ENCODE measurements around the gene UGT2B17. TPM values are rescaled to one million over a fixed set of nuclear protein-coding genes. Genes with fewer than 3 reads are reported as not detected.
"Not testable (repeated sequence)": the region's sequence is repeated elsewhere in the genome, so short reads cannot be mapped to it uniquely, and the experiment has no call there.

Gene UGT2B17
- total RNA-seq, 1 experiment from 2014 or later, result not detected

GRCh38 chr4:68572653-68573170 lies 3.4 kb downstream of the UGT2B17 start:
- no peak for DNase-seq (ENCODE audit: low read depth)
- in situ Hi-C loops (cut with HindIII; ENCODE audit: low pct_unique_long_range_greater_than_20kb, low sequenced_read_pairs), result no loop called here

DNA sequence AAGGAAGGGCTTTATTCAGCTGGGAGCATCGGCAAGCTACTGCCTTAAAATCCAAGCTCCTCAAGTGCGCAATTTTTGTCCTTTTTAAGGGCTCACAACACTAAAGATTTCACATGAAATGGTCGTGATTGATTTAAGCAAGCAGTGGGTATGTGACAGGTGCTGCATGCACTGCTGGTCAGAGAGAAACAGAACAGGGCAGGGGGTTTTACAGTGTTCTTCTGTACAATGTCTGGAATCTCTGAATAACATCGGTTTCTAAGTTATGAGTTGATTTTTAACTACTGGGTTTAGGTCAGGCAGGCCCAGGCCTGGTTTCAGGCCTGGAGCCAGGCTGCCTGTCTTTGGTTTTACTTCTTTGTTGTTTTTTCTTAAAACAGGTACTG lies 6.0 kb downstream of the UGT2B17 start:
- in situ Hi-C loops (cut with HindIII; ENCODE audit: low pct_unique_long_range_greater_than_20kb, low sequenced_read_pairs), result no loop called here
- DNase-seq (ENCODE audit: low read depth), result no peak

DNA sequence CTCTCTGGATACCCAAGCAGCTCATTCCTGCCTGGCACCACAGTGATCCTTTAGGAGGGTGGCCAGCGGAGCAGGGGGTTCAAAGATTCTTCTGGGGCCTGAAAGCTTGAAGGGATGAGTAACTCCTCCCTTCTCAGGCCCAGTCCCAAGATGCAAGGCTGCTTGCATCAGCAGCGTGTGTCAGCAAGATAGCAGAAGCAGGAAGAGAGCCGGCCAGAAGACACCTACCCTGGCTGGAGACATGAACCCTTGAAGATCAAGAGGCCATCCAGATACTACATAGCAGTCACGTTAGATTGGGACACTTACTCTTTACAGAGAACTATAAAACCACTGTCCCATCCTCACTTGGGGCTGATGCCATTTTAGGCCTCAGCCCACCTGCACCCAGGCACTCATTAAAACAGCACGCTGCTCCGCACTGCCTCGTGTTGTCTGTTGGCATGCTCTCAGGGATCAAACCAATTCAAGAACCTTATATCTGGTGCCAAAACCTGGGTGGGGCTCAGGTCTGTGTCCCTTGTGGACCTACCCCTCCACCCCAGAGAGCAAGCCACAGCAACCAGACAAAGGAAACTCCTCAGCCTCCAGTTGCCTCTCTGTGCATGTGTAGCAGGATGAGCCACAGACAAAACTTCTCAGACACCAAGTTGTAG lies 6.5 kb downstream of the UGT2B17 start:
- in situ Hi-C loops (cut with HindIII; ENCODE audit: low pct_unique_long_range_greater_than_20kb, low sequenced_read_pairs), result no loop called here
- DNase-seq (ENCODE audit: low read depth), result no peak

DNA sequence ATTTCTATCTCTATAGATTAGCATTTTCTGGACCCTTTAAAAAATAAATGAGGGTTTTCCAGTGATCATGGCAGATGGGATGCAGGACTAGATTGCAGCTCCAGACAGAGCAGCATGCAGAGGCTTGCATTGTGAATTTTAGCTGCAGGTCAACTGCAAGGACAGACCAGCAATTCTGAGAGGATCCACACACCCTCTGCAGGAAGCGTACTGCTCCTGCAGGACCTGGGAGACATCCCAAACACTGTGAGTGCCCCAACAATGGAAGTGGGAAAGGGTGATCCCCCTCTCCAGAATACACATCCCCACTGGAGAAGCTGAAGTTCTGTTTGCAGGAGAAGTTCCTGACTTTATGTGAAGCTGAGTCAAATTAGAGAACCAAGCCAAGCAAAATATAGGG lies 7.1 kb downstream of the UGT2B17 start:
- in situ Hi-C loops (cut with HindIII; ENCODE audit: low pct_unique_long_range_greater_than_20kb, low sequenced_read_pairs); DNase-seq (ENCODE audit: low read depth): not testable (repeated sequence)

- not testable (repeated sequence) for DNase-seq (ENCODE audit: low read depth)
These were observed 7.6 kb downstream of the UGT2B17 start for GRCh38 chr4:68568535-68568934.

DNA sequence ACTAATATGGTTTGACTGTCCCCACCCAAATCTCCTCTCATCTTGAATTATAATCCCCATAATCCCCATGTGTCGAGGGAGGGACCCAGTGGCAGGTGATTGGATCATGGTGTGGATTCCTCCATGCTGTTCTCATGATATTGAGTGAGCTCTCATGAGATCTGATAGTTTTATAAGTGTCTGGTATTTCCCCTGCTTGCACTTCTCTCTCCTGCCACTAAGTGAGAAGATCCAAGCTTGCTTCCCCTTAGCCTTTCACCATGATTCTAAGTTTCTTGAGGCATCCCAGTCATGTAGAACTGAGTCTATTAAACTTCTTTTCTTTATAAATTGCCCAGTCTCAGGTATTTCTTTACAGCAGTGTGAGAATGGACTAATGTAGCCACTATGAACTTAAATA lies 9.8 kb downstream of the UGT2B17 start:
- in situ Hi-C loops (cut with HindIII; ENCODE audit: low pct_unique_long_range_greater_than_20kb, low sequenced_read_pairs); DNase-seq (ENCODE audit: low read depth): not testable (repeated sequence)

More at GRCh38 chr4:68568535-68568934, 7.6 kb downstream of the UGT2B17 start:
- in situ Hi-C loops (cut with HindIII; ENCODE audit: low pct_unique_long_range_greater_than_20kb, low sequenced_read_pairs), result not testable (repeated sequence)

DNA sequence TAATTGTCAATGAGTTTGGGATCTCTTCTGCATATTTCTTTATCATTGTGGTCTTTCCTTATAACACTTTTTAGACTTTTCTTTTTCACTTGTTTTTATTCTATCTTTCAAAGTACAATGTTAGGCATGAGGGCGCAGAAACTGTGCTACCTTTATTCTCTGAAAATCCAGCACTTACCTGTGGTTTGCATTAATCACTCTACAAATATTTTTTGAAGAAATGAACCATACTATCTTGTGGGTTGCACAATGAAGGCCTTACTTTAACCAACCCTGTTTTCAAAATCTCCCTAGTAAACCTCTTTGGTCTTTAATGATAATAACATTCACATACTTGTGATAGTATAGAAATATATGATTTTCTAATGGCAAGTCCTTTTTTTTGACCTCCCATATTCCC lies 11.0 kb downstream of the UGT2B17 start:
- in situ Hi-C loops (cut with HindIII; ENCODE audit: low pct_unique_long_range_greater_than_20kb, low sequenced_read_pairs); DNase-seq (ENCODE audit: low read depth): not testable (repeated sequence)

GRCh38 chr4:68560364-68561070 lies 15.6 kb downstream of the UGT2B17 start:
- in situ Hi-C loops (cut with HindIII; ENCODE audit: low pct_unique_long_range_greater_than_20kb, low sequenced_read_pairs); DNase-seq (ENCODE audit: low read depth): not testable (repeated sequence)

DNA sequence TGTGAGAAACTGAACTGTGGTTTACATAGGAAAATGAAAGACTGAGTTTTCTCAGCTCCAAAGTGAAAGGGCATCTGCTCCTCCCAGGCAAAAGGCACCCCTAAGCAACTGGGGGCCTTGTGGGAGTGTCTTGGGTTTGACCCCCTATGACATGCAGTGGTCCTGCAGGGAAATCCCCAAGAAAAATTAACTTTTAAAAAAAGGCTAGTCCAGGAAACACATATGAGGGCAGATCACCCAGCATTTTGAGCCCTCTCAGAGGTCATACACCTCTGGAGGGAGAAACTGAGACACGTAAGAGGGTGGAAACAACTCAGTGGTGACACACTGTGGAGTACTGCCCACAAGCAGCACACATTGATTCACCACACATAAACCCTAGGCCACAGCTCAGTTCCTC lies 22.3 kb downstream of the UGT2B17 start:
- DNase-seq (ENCODE audit: low read depth); in situ Hi-C loops (cut with HindIII; ENCODE audit: low pct_unique_long_range_greater_than_20kb, low sequenced_read_pairs): not testable (repeated sequence)

DNA sequence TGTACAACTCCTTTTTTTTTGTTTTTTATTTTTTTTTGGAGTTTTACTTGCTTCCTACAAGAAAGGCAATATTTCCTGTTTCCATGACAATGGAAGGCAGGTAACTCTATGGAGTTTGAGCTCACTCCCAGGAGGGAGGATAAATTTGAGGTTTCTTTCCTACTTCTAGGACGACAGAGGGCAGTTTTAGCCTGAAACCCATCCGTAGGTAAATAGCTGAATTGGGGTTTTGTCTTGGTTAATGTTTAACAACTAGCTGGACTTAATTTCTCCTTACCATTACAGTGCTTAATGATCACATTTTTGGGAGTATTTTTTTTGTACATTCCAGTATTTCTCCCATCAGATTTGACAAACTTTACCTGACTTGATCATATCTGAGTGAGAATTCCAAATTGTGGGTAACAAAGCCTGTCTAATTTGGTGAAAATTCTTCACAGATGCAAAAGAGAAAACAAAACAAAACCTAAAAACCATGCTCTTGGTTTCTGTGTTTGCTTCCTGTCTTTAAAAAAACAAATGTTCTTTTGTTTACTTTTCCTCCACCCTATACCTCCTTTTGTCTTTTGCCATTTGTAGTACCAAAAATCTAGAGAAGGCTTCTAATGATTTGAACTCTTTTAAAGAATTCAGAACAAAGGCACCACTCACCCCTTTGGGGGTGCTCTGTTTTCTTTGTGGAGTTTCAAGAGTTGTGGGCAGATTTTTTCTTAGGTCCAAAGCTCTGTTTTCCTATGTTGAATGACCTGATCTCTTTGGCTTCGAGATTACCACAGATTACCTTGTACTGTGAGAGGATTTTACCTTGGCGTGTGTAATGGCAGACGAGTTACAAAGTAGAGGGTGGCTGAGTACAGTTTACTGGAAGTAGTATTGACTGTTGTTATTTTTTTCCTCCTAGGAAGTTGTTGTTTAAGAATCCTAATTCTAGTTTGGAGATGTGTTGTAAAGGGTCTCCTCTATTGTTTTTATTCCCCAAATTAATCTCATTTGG lies 23.0 kb downstream of the UGT2B17 start:
- in situ Hi-C loops (cut with HindIII; ENCODE audit: low pct_unique_long_range_greater_than_20kb, low sequenced_read_pairs); DNase-seq (ENCODE audit: low read depth): not testable (repeated sequence)

DNA sequence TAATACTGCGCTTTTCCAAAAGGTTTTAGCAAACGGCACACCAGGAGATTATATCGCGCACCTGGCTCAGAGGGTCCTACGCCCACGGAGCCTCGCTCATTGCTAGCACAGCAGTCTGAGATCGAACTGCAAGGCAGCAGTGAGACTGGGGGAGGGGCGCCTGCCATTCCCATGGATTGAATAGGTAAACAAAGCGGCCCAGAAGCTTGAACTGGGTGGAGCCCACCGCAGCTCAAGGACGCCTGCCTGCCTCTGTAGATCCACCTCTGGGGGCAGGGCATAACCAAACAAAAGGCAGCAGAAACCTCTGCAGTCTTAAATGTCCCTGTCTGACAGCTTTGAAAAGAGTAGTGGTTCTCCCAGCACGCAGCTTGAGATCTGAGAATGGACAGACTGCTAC lies 33.4 kb downstream of the UGT2B17 start:
- DNase-seq (ENCODE audit: low read depth); in situ Hi-C loops (cut with HindIII; ENCODE audit: low pct_unique_long_range_greater_than_20kb, low sequenced_read_pairs): not testable (repeated sequence)

DNA sequence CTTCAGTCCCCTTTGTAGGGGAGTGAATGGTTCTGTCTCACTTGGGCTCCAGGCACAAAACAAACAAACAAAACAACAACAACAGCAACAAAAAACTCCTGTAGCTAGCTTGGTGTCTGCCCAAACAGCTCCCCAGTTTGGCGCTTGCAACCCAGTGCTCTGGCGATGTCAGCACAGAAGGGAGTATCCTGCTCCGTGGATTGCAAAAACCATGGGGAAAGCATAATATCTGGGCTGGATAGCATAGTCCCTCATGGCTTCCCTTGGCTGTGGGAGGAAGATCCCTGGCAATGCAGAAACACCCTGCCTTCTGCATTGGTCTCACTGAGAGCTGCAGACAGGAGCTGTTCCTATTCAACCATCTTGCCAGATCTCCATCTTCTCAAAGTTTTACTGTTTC lies 39.7 kb downstream of the UGT2B17 start:
- in situ Hi-C loops (cut with HindIII; ENCODE audit: low pct_unique_long_range_greater_than_20kb, low sequenced_read_pairs), result no loop called here

GRCh38 chr4:68535974-68536373 lies 40.1 kb downstream of the UGT2B17 start:
- DNase-seq (ENCODE audit: low read depth), result no peak

More for the DNA sequence above, 39.7 kb downstream of the UGT2B17 start:
- DNase-seq (ENCODE audit: low read depth), result no peak

GRCh38 chr4:68522232-68522631 lies 53.9 kb downstream of the UGT2B17 start:
- in situ Hi-C loops (cut with HindIII; ENCODE audit: low pct_unique_long_range_greater_than_20kb, low sequenced_read_pairs); DNase-seq (ENCODE audit: low read depth): not testable (repeated sequence)

More at GRCh38 chr4:68535974-68536373, 40.1 kb downstream of the UGT2B17 start:
- in situ Hi-C loops (cut with HindIII; ENCODE audit: low pct_unique_long_range_greater_than_20kb, low sequenced_read_pairs), result no loop called here

GRCh38 chr4:68520985-68521384 lies 55.1 kb downstream of the UGT2B17 start:
- no peak for DNase-seq (ENCODE audit: low read depth)
- in situ Hi-C loops (cut with HindIII; ENCODE audit: low pct_unique_long_range_greater_than_20kb, low sequenced_read_pairs), result no loop called here

DNA sequence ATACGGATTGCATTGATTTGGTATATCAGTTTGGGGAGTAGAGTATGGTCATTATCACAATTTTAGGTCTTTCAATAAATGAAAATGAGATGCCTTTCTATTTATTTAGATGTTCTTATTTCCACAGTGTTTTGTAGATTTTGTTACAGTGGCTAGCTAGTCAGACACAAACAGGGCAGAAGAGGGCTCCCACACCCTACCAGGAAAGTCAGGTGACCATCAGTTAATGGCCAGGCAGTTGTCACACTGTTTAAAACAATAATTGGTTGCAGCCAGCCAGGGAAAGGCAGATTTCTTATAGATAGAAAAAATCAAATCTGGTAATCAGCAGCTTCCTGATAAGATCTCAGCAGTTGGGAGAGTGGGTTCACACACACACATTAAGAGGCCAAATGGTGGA lies 57.2 kb downstream of the UGT2B17 start:
- in situ Hi-C loops (cut with HindIII; ENCODE audit: low pct_unique_long_range_greater_than_20kb, low sequenced_read_pairs), result no loop called here
- no peak for DNase-seq (ENCODE audit: low read depth)

DNA sequence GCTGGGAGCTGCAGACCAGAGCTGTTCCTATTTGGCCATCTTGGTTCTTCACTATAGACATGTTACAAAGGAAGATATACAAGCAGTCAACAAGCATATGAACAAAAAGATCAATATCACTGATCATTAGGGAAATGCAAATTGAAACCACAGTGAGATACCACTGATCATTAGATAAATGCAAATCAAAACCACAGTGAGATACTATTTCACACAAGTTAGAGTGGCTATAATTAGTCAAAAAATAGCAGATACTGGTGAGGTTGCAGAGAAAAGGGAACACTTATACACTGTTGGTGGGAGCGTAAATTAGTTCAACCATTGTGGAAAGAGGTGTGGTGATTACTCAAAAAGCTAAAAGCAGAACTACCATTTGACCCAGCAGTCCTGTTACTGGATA lies 70.7 kb downstream of the UGT2B17 start:
- DNase-seq (ENCODE audit: low read depth), result not testable (repeated sequence)

DNA sequence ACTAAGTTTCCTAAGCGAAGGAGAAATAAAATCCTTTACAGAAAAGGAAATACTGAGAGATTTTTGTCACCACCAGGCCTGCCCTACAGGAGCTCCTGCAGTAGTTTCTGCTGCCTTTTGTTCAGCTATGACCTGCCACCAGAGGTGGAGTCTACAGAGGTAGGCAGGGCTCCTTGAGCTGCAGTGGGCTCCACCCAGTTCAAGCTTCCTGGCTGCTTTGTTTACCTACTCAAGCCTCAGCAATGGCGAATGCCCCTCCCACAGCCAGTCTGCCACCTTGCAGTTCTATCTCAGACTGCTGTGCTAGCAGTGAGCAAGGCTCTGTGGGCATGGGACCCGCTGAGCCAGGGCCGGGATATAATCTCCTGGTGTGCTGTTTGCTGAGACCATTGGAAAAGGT lies 71.3 kb downstream of the UGT2B17 start:
- DNase-seq (ENCODE audit: low read depth); in situ Hi-C loops (cut with HindIII; ENCODE audit: low pct_unique_long_range_greater_than_20kb, low sequenced_read_pairs): not testable (repeated sequence)

More for the DNA sequence above, 70.7 kb downstream of the UGT2B17 start:
- in situ Hi-C loops (cut with HindIII; ENCODE audit: low pct_unique_long_range_greater_than_20kb, low sequenced_read_pairs), result not testable (repeated sequence)

Data from Caki2 (cell line).